NCI-H187 treated with DMSO at 0.1 percent for 48 hours (cell line): ENCODE results near the gene COL19A1.
A peak's percentile ranks its signal among the peaks of the same experiment; 100 is the strongest.

Experiments used
- DNase-seq: peaks from one replicate; lab custom pipeline; 2025; lab: John Stamatoyannopoulos, UW

COL19A1 gene

DNA sequence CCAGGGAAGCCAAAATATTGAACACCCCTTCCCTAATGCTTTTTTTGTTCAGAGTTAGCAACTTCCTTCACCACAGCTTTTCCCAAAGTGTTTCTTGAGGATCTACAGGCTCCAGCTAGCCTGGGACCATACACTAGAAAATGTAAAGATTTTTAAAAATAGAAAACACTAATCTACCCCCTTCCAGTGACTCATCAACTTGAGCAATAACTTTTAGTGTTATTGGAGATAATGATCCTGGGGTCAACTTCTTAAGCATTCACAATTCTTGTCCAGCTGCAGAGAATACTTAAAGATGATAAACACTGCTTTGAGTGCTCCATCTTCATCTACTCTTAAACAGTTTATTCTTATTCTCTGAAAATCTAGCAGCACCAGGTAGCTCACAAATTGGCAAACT, 304.9 kb downstream of the COL19A1 start:
- no peak for DNase-seq

GRCh38 chr6:70172252-70172651, 305.9 kb downstream of the COL19A1 start:
- no peak for DNase-seq

DNA sequence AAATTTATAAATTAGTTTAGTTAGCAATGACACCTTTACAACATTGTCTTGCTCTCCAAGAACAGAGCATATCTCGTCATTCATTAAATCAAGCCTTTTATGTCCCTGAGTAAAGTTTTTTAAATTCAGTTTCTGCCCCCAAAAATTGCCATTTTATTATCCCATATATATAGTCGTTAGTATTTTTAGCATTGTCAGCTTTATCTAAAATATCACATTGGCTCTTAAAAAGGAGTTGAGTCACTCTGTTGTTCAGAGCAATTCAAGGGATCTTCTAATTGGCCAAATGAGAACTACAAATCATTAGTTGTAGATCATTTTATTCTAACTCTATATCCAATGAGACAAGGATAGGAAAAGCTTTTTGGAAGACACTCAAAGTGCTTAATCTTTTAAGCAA, 309.4 kb downstream of the COL19A1 start:
- DNase-seq: no peak

DNA sequence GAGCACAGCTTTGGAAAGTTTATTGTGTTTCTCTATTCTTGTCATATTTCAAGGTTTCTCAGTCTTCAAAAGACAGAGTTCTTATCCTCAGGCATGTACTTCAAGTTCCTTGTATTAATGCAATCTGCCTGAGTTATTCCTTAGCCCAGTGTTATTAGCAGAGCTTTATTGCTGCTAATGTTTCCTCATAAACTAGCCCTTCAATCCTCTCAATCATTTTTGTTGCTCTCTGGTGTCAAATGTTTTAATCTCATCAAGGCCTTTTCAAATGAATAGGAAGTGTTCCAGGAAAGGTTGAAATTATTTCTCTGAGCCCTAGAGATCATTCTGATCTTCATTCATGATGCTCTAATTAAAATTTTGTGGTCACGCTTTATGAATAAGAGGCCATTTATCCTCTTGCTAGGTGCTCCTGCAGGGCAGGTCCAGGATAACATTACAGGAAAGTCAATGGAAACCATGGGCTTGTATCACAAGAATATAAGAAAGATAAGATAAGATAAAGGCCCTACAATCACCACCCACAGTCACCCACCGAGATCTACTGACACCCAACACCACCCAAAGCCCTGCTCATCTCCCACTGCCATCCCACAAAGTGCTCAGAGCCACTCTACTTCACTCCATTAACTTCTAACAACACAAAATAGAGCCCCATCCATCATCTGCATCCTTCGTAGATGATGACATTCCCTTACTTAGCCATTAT, 310.6 kb downstream of the COL19A1 start:
- peak; percentile 81 for DNase-seq

- DNase-seq: no peak
Measured at GRCh38 chr6:70180183-70180900, 314.0 kb downstream of the COL19A1 start.

GRCh38 chr6:70180901-70181599, 314.7 kb downstream of the COL19A1 start:
- DNase-seq: no peak

- no peak for DNase-seq
Measured at GRCh38 chr6:70183538-70183937, 317.2 kb downstream of the COL19A1 start.

DNA sequence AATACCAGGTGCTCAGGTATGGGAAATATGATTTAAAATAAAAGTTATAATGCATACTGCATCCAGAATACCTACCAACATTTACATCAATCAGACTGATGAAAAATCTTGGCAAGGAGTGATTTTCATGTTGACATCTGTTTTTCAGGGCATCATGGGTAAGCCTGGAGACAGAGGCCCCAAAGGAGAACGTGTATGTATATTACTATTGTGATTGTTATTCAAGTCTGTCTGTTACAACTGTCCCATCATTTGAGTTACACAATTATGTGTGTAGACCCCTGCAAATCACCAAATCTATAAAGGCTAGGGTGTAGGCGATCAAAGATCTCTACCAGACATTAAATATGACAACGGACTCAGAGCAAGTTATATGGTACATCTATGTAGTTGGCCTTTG, 318.4 kb downstream of the COL19A1 start:
- no peak for DNase-seq

GRCh38 chr6:70186461-70186860, 320.1 kb downstream of the COL19A1 start:
- no peak for DNase-seq

GRCh38 chr6:70188202-70188601, 321.8 kb downstream of the COL19A1 start:
- no peak for DNase-seq

DNA sequence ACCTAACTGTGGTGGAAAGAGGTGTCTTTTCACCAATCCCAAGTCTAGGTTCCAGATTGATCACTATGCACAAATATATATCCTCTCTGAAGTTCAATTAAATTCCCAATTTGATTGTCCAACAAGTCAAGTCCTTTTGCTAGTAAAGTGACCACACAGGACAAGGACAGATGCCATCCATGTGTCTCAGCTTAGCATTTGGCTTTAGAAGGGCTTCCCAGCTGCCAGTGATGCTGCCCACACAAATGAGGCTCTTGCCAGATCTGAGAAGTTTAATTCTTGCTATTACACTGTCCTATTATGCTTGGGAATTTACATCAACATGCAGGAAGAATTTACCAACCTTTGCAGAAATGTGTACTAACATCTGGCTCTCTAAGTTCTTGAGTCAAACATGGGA, 328.1 kb downstream of the COL19A1 start:
- no peak for DNase-seq

DNA sequence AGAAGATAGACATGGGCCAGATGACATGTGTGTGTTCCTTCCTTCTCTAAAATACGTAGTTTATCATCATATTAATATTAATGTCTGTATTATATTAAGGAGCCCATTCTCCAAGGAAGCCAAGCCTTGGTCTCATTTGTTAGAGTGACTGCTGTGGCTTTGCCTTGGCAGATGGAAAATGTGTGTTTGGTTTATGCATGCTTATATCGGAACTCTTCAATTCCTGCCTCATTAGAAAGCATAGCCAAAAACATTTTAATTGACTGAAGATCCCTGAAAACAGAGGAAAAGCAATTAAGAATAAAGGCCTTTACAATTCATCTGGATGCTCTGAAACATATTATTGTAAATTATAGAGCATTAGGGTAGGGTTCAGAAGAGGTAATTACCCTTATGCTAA, 330.2 kb downstream of the COL19A1 start:
- no peak for DNase-seq

DNA sequence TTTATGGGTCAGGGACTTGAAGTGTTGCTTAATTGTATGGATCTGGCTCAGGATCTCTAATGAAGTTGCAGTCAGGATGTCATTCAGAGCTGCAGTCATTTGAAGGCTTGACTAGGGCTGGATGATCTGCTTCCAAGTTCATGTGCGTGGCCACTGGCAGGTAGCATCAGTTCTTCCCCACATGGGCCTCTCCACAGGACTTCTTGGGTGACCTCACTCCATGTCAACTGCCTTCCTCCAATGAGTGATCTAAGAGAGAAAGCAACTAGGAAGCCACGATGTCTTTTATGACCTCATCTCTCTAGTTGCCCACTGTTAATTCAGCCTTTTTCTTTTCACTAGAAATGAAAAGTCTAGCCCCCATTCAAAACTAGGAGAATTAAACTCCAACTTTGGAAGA, 332.4 kb downstream of the COL19A1 start:
- DNase-seq: no peak

- no peak for DNase-seq
Measured at GRCh38 chr6:70208235-70208790, 342.0 kb downstream of the COL19A1 start.

DNA sequence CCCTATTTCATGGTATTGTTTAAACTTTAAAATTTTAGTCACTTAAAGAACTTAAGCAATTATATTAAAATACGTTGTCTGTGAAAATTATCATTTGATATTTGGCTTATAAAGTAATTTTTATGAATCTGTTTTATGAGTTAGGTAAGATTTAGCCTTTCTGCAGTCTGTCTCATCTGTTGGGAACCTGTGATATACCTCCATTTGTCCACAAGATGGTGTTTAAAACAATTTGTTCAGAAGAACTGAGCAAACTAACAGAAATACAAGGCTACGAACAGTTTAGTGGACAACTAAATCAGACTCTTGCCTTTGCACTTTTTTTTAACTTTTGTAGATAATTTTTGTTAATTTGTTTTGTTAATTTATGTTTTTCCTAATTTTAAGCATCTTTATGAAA, 344.1 kb downstream of the COL19A1 start:
- no peak for DNase-seq

GRCh38 chr6:70215460-70216108, 349.2 kb downstream of the COL19A1 start:
- no peak for DNase-seq

DNA sequence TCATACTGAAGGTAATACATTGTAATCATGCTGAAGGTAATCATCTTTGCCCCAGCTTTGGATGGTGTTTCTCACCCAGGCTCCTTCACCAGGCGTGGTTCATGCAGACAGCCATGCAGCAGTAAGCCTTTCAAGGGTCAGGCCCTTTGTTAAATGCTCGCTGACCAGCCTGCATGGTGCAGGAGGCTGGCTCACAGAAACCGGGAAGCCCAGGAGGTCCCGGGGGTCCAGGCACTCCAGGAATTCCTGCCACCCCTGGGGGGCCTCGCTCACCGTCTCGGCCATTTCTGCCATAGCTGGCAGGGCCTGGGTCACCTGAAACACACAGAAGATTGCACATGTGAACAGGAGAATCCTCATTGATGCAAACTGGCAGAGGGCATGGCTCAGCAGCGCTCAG, 350.4 kb downstream of the COL19A1 start:
- no peak for DNase-seq

GRCh38 chr6:70219943-70220613, 353.7 kb downstream of the COL19A1 start:
- no peak for DNase-seq

- DNase-seq: no peak
Measured at GRCh38 chr6:70221025-70221714, 354.8 kb downstream of the COL19A1 start.

DNA sequence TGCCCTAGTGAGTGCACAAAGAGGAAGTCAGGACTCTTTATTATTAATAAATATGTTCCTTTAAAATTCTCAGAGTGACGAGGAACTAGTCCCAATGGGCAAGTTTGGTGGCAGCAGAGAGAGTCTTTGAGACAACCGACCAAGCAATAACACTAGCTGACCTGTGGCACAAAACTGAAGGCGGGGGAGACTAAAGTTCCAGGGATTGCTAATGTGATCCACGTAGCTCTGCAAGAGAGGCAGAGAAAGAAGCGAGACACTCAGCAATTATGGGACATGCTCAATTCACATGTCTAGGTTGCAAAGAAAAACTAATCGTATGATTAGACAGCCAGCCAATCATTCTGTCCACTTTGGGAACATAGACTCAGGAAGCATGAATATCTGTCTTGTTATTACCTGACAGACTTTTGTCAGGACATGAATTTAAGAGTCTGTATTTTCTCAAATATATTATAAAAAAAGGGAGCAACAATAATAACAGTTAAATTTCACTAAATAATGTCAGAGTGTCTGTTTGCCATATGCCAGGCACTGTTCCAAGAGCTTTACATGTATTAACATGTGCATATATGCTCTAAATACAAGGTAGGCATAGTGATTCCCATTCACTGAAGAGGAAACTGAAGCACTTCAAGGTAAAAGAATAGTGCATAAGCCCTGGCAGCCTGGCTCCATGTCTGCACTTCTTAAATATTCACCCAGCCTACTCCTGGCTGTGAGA, 355.5 kb downstream of the COL19A1 start:
- no peak for DNase-seq

DNA sequence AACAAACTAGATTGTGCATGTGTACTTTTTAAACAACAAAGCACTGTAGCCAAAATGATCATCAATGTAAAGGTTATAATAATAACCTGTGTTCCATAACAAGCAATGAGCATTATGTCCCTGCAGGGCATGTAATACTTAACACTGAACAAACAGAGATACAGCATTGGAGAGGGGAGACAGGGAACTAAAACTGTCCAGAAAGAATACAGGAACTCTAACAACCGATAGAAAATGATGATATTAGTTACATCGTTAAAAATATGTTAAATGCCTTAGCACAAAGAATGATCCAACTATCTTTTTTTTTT, 356.0 kb downstream of the COL19A1 start:
- DNase-seq: no peak
